ENCODE results near the gene ADK.

DNA sequence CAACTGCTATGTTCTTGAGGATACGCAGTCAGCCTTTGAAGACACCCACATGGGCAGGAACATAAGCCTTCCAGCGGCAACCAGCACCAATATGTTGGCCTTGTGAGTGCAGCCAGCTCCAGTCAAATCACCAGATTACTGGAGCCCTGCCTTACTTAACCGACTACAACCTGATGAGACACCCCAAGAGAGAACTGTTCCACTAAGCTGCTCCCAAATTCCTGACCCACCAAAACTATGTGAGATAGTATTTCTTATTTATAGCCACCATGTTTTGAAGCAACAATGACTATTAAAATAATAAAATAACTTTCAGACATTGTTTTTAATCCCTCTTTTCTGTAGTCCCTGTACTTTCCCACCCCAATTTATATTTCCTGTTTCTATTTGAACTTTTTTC lies 179.6 kb downstream of the ADK start:
- TF ChIP-seq, protein P1, sequence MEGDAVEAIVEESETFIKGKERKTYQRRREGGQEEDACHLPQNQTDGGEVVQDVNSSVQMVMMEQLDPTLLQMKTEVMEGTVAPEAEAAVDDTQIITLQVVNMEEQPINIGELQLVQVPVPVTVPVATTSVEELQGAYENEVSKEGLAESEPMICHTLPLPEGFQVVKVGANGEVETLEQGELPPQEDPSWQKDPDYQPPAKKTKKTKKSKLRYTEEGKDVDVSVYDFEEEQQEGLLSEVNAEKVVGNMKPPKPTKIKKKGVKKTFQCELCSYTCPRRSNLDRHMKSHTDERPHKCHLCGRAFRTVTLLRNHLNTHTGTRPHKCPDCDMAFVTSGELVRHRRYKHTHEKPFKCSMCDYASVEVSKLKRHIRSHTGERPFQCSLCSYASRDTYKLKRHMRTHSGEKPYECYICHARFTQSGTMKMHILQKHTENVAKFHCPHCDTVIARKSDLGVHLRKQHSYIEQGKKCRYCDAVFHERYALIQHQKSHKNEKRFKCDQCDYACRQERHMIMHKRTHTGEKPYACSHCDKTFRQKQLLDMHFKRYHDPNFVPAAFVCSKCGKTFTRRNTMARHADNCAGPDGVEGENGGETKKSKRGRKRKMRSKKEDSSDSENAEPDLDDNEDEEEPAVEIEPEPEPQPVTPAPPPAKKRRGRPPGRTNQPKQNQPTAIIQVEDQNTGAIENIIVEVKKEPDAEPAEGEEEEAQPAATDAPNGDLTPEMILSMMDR (IDR thresholded peaks at IDR 0.05), result no peak
- TF ChIP-seq POLR2A (IDR thresholded peaks at IDR 0.05) (no peak), POLR2AphosphoS5 (IDR thresholded peaks at IDR 0.05) (no peak)

All from stomach (tissue), 4 donors.